Lung (tissue), 12 donors: Measurements from ENCODE around the gene PKM. TPM values are rescaled to one million over a fixed set of nuclear protein-coding genes. Genes with fewer than 3 reads are reported as not detected.

ENCODE experiments used
- ATAC-seq: fragments of 200-7000 bp; cut with Tn5 transposase; one replicate; pipeline ENCODE4 v1.9.1; 2020; ENCODE audit warnings: moderate number of reproducible peaks; ENCODE audit not compliant: insufficient read depth, low FRiP score
- DNase-seq, 3 donors: peaks; one replicate each; pipeline ENCODE4 v3.0.0-alpha.2; 2013 to 2017
- H3K27ac ChIP-seq, 2 donors: one replicate each; pipeline ENCODE4 v1.5.1; 2013; ENCODE audit warnings: mild to moderate bottlenecking in 2 of 2, moderate library complexity in 2 of 2, control low read depth in 1 of 2, inconsistent platforms in 1 of 2, low read depth in 1 of 2, low read length in 1 of 2
- H3K27me3 ChIP-seq, 3 donors: one replicate each; pipeline ENCODE4 v1.5.1; 2013; ENCODE audit warnings: low read length in 2 of 3; ENCODE audit not compliant: control insufficient read depth in 3 of 3, insufficient read depth in 3 of 3
- H3K36me3 ChIP-seq, 4 donors: one replicate each; pipeline ENCODE4 v1.5.1; 2013; ENCODE audit warnings: low read length in 4 of 4, mild to moderate bottlenecking in 1 of 4, moderate library complexity in 1 of 4; ENCODE audit not compliant: control insufficient read depth in 4 of 4, insufficient read depth in 4 of 4
- H3K4me1 ChIP-seq, 5 donors: one replicate each; pipeline ENCODE4 v1.5.1; 2013; ENCODE audit warnings: low read length in 5 of 5, mild to moderate bottlenecking in 2 of 5, moderate library complexity in 1 of 5; ENCODE audit not compliant: control insufficient read depth in 5 of 5, insufficient read depth in 5 of 5
- H3K4me3 ChIP-seq: one replicate; pipeline ENCODE4 v1.5.1; 2013; ENCODE audit warnings: mild to moderate bottlenecking, control low read depth, moderate library complexity
- H3K9ac ChIP-seq, 2 donors: one replicate each; pipeline ENCODE4 v1.5.1; 2013; ENCODE audit warnings: low read length in 2 of 2, control low read depth in 1 of 2; ENCODE audit not compliant: insufficient read depth in 1 of 2
- H3K9me3 ChIP-seq, 4 donors: one replicate each; pipeline ENCODE4 v1.5.1; 2013; ENCODE audit warnings: low read length in 3 of 4, mild to moderate bottlenecking in 1 of 4, moderate library complexity in 1 of 4; ENCODE audit not compliant: control insufficient read depth in 4 of 4, insufficient read depth in 3 of 4
- WGBS, 2 donors: extraction: QIAGEN DNeasy Blood & Tissue Kit; methylation state at CpG; one replicate each; pipeline ENCODE4 v1.1.7; 2013; 5-methylcytosine and 5-hydroxymethylcytosine counted together
- polyA plus RNA-seq, 2 donors: library from polyadenylated mRNA; stranded (reverse); fragments of 200-250 nt; gene quantifications; one replicate each; pipeline ENCODE4 v1.2.1, GENCODE V29; 2013
- total RNA-seq, 2 donors: library from RNA; depleted of rRNA in 1 of 2; stranded (reverse); fragments of >200 nt in 1 of 2; gene quantifications; one replicate each; pipeline ENCODE4 v1.2.1, GENCODE V29; 2014 to 2021
- TF ChIP-seq, protein P1 (sequence below): IDR thresholded peaks from 2 replicates; pipeline ENCODE4 v1.5.1; 2012; ENCODE audit warnings: mild to moderate bottlenecking; ENCODE audit errors: control extremely low read depth, extremely low read depth
- donor health status: control.
- donor health status: control.
- donor health status: Bipolar disorder and iron deficiency.
- donor health status: healthy.
- donor health status: DM: yes; HTN: yes; CAD: no.

The PKM gene
- total and polyA plus RNA-seq, 4 donors = 235 to 867 (median 504) TPM

DNA sequence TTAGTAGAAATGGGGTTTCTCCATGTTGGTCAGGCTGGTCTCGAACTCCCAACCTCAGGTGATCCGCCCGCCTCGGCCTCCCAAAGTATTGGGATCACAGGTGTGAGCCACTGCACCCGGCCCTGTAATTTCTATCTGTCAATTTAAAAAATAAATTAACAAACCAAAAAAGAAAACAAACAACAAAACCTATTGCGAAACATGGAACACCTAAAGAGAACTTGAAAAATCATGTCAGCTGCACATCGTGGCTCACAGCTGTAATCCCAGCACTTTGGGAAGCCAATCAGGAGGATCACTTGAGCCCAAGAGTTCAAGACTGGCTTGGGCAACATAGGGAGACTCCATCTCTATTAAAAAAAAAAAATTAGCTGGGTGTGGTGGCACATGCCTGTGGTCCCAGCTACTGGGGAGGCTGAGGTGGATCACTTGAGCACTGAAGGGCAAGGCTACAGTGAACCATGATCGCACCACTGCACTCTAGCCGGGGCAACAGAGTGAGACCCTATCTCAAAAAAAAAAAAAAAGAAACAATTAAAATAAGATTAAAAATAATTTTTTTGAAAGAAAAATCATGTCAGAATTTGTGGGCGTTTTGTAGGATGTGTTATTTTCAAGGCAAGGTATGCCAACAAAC is 21.8 kb upstream of the PKM start:
- 96 to 98% methylated on average over 10 of the region's 10 CpGs for WGBS, 2 donors

DNA sequence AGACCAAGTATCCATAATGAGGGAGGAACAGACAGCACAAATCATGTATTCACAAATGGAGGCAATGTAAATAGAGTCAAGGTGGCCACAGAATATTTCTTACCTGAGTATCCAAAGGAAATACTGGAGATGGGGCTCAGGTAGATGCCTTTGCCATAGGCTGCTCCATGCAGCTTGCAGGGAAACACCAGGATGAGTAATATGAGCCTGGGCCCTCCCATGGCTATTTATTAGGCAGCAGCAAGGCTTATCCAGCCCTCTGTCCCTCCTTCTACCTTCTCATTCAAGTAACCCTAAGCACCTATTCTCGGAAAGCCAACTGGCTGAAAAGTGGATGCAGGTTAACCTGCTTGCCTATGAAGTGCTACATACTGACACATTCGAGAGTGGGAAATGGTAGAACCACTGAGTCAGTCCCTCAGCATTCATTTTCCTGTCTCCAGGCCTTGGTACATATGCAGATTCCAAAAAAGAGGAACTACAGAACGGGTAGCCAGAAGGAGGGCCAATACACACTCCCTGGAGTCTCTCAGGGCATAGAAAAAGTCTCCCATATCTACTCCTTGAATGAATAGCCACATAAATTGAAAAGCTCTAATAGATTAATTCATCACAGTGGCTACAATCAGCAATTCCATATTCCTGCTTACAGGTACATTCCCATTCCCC is 18.3 kb upstream of the PKM start:
- Histone ChIP-seq H3K27ac (no peak overlapping the region), H3K4me3 (no peak overlapping the region), H3K4me1 (peaks cover 0 to 2% (median 0%) of the 10 kb centered on the region in 5 donors), H3K9ac (no peak overlapping the region), H3K9me3 (no peaks in the 10 kb centered on the region), H3K27me3 (no peaks in the 10 kb centered on the region), H3K36me3 (peaks cover 26 to 52% (median 33%) of the 10 kb centered on the region in 4 donors)
- DNase-seq = no peak
- no peak for ATAC-seq
- TF ChIP-seq, protein P1, sequence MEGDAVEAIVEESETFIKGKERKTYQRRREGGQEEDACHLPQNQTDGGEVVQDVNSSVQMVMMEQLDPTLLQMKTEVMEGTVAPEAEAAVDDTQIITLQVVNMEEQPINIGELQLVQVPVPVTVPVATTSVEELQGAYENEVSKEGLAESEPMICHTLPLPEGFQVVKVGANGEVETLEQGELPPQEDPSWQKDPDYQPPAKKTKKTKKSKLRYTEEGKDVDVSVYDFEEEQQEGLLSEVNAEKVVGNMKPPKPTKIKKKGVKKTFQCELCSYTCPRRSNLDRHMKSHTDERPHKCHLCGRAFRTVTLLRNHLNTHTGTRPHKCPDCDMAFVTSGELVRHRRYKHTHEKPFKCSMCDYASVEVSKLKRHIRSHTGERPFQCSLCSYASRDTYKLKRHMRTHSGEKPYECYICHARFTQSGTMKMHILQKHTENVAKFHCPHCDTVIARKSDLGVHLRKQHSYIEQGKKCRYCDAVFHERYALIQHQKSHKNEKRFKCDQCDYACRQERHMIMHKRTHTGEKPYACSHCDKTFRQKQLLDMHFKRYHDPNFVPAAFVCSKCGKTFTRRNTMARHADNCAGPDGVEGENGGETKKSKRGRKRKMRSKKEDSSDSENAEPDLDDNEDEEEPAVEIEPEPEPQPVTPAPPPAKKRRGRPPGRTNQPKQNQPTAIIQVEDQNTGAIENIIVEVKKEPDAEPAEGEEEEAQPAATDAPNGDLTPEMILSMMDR = no peak
- WGBS, 2 donors = 58 to 72% methylated on average over 3 of the region's 3 CpGs

More for the DNA sequence above, 21.8 kb upstream of the PKM start:
- Histone ChIP-seq H3K9ac (no peak overlapping the region), H3K4me3 (no peak overlapping the region), H3K27ac (no peak overlapping the region), H3K27me3 (no peaks in the 10 kb centered on the region), H3K36me3 (peaks cover 41 to 61% (median 45%) of the 10 kb centered on the region in 4 donors), H3K4me1 (peaks cover 0 to 2% (median 0%) of the 10 kb centered on the region in 5 donors), H3K9me3 (no peaks in the 10 kb centered on the region)
- DNase-seq (no peak), ATAC-seq (no peak)
- TF ChIP-seq, protein P1 = no peak

DNA sequence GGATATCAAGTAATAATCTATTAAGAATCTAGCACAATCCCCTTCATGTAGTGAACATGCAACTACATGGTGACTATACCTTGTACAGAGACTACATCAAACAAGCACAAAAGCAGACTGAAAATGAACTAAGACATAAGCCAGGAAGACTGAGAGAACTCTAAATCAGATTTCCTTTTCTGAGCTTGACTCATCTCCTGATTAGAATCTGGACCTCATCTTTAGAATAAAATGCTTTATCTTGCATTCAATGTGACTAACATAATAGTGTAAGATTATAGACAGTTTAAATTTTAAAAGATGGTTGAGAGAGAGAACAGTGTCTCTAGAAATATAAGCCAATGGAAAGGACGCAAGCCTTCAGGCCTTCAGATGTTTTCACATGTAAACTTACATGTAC is 17.5 kb upstream of the PKM start:
- ATAC-seq (no peak), DNase-seq (no peak)
- Histone ChIP-seq H3K36me3 (peaks cover 30 to 54% (median 33%) of the 10 kb centered on the region in 4 donors), H3K27ac (no peak overlapping the region), H3K27me3 (no peaks in the 10 kb centered on the region), H3K9ac (no peak overlapping the region), H3K9me3 (no peaks in the 10 kb centered on the region), H3K4me1 (peaks cover 0 to 2% (median 0%) of the 10 kb centered on the region in 5 donors), H3K4me3 (no peak overlapping the region)
- WGBS, 2 donors = 96 to 100% methylated on average over 1 of the region's 1 CpG
- TF ChIP-seq, protein P1 = no peak
